Uterus (tissue), 4 donors: Measurements from ENCODE around the gene TRIM40. TPM values are rescaled to one million over a fixed set of nuclear protein-coding genes. Genes with fewer than 3 reads are reported as not detected.
A peak's percentile ranks its signal among the peaks of the same experiment; 100 is the strongest.

ENCODE experiments used
- DNase-seq, 2 donors: peaks; one replicate each; pipeline ENCODE4 v3.0.0-alpha.2; 2019 to 2020
- H3K27ac ChIP-seq, 2 donors: fragments of 200-600 bp; sonication (generic); 1 replicate in 1 of 2; 2 replicates in 1 of 2; pipeline ENCODE4 v1.5.1; 2016 to 2018
- H3K27me3 ChIP-seq, 2 donors: fragments of 200-600 bp; sonication (generic); one replicate each; pipeline ENCODE4 v1.5.1; 2018 to 2019; ENCODE audit warnings: control low read depth in 1 of 2
- H3K36me3 ChIP-seq, 2 donors: fragments of 200-600 bp; sonication (generic); one replicate each; pipeline ENCODE4 v1.5.1; 2019; ENCODE audit warnings: control low read depth in 1 of 2
- H3K4me1 ChIP-seq, 2 donors: fragments of 200-600 bp; sonication (generic); one replicate each; pipeline ENCODE4 v1.5.1; 2018 to 2019; ENCODE audit warnings: control low read depth in 1 of 2
- H3K4me3 ChIP-seq, 2 donors: fragments of 200-600 bp; sonication (generic); 1 replicate in 1 of 2; 2 replicates in 1 of 2; pipeline ENCODE4 v1.5.1; 2018 to 2019; ENCODE audit warnings: mild to moderate bottlenecking in 1 of 2
- H3K9me3 ChIP-seq, 2 donors: fragments of 200-600 bp; sonication (generic); one replicate each; pipeline ENCODE4 v1.5.1; 2019; ENCODE audit warnings: control low read depth in 1 of 2
- POLR2A ChIP-seq, 2 donors: fragments of 450-650 bp; IDR thresholded peaks; one replicate each; pipeline ENCODE4 v1.6.1; 2016; ENCODE audit warnings: antibody characterized with exemption in 2 of 2, mild to moderate bottlenecking in 1 of 2, moderate library complexity in 1 of 2
- intact Hi-C: fragments of 100-400 bp; cut with DNase I; formaldehyde crosslinking; loops from one replicate; pipeline ENCODE4 v1.15.1; 2023; ENCODE audit warnings: low total_unique reads
- total RNA-seq, 4 donors: library from RNA; depleted of rRNA in 3 of 4; stranded (reverse); fragments of >200 nt in 3 of 4; gene quantifications; one replicate each; pipeline versions ENCODE4 v1.1.0 to v1.2.4, GENCODE V29; 2014 to 2023
- TF ChIP-seq, protein P1 (sequence below), 4 experiments: fragments of 200-600 bp in 2 of 4; fragments of 450-650 bp in 2 of 4; sonication (generic) in 2 of 4; IDR thresholded peaks; one replicate each; pipeline ENCODE4 v1.5.1; 2016 to 2019; ENCODE audit warnings: antibody characterized with exemption in 4 of 4, mild to moderate bottlenecking in 2 of 4, moderate library complexity in 1 of 4
- donor health status: DM: yes; HTN: yes; CAD: no.

TRIM40 gene
- total RNA-seq, 4 donors from 2014 or later, result not detected

DNA sequence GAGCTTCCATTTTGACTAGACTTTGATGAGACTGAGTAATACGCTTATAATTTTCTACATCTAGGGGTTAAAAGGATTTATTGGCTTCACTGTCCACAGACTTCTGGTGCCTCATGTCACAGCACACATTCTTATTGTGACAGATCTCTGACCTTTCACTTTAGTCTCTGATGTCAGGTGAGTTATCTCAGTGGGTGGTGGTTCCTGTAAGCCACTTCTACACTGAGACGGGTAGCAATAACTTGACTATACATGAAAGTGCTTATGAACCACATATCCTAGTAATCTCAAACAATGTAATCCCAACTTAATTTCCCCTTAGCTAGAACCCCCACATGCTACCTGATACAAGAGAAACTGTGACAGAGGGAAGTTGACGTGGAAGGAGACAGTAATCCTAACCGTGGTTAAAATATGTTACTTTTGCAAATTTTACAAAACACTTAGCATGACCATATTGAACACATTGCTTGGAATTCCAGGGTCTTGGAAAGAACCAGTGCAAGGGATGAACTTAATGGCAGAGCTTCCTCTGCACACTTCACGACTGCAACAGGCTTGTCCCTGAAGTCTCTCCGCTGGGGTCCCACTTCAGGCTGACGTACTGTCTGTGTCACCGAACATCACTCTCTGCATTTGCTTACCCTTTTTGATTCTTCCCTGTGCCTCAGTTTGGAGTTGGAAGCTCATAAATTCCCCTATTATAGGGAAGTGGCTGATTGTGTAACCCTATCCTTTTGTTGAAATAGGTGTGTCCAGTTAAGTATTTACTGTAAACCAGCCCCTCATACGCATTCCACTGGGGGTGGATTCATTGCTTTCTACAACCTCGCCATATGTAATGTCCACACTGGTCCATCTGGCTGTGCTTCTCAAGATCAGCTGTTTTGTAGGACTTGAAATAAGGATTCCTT lies 6.4 kb upstream of the TRIM40 start:
- no peaks in the 10 kb centered on the region for H3K36me3 ChIP-seq
- H3K27ac ChIP-seq, result no peak overlapping the region
- H3K4me1 ChIP-seq, result no peaks in the 10 kb centered on the region
- TF ChIP-seq, protein P1, sequence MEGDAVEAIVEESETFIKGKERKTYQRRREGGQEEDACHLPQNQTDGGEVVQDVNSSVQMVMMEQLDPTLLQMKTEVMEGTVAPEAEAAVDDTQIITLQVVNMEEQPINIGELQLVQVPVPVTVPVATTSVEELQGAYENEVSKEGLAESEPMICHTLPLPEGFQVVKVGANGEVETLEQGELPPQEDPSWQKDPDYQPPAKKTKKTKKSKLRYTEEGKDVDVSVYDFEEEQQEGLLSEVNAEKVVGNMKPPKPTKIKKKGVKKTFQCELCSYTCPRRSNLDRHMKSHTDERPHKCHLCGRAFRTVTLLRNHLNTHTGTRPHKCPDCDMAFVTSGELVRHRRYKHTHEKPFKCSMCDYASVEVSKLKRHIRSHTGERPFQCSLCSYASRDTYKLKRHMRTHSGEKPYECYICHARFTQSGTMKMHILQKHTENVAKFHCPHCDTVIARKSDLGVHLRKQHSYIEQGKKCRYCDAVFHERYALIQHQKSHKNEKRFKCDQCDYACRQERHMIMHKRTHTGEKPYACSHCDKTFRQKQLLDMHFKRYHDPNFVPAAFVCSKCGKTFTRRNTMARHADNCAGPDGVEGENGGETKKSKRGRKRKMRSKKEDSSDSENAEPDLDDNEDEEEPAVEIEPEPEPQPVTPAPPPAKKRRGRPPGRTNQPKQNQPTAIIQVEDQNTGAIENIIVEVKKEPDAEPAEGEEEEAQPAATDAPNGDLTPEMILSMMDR (IDR thresholded peaks at IDR 0.05), result no peak
- no peak for TF ChIP-seq POLR2A (IDR thresholded peaks at IDR 0.05)
- intact Hi-C loops, result no loop called here
- H3K4me3 ChIP-seq, result no peak overlapping the region
- no peaks in the 10 kb centered on the region for H3K9me3 ChIP-seq
- no peak for DNase-seq
- H3K27me3 ChIP-seq, result peaks cover 5 to 29% of the 10 kb centered on the region in 2 donors

DNA sequence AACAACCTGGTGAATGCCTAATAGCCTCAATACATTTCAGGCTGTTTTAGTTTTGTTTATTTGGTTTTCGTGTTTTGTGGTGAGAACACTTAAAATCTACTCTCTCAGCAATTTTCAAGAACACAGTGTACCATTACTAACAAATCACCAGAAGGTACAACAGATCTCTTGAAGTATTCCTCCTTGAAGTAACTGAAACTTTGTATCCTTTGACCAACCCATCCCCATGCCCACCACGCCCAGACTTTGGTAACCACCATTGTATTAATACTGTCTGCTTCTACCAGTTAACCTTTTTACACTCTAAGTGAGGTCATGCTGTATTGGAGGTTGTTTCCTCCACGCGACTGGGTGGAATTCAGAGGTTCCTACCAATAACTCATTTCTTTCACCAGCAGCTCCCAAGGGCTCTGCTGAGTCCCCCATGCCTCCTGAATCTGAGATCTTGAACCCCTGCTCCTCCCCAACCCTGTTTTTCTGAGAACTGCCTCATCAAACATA lies 5.7 kb upstream of the TRIM40 start:
- Histone ChIP-seq H3K9me3 (no peaks in the 10 kb centered on the region), H3K4me3 (no peak overlapping the region), H3K27ac (no peak overlapping the region), H3K27me3 (peaks cover 5 to 29% of the 10 kb centered on the region in 2 donors), H3K4me1 (no peaks in the 10 kb centered on the region), H3K36me3 (no peaks in the 10 kb centered on the region)
- TF ChIP-seq, protein P1 (IDR thresholded peaks at IDR 0.05), result no peak
- no peak for TF ChIP-seq POLR2A (IDR thresholded peaks at IDR 0.05)
- no peak for DNase-seq
- intact Hi-C loops, result no loop called here

DNA sequence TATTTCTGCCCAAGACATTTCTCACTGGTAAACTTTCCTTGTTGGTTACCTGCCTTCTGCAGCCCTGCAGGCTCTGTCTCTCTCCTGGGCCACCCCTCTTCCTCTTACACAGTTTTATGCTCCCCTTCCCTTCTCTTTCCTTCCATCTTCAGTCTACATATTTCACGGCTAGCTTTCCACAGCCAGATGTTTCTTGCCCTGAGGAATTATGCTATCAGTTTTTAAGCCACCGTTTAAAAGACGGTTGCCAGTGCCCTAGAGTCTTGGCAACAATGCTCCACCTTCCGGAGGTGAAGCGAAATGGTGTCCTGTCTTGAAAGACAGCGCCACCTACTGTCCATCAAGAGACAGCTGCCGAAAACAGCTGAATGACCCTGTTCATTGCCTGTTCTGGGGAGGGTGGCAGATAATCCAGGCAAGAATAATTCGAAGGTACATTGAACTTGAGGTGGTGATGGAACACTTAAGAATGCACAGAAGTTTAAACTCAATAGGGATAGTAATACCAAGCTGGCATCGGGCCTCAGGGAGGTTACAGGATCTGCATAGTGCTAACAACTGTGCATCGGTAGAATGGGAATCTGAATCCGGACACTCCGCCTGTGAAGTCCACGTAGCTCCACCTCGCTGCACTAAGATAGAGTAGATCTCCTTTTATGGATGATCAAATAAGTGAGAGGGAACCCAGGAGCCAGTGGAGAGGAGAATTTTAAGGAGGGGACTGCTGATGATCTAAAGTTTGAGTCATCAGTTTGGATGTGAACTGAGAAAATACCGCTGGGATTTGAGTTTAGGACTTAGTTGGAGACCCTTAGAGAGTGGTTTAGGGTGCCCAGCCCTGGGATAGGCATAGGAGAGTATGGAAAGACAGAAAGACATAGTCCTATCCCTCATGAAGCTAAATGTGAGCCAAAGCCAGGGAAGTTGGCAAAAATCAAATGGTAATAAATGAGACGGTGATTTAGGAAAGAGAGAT lies 4.8 kb upstream of the TRIM40 start:
- TF ChIP-seq, protein P1 (IDR thresholded peaks at IDR 0.05), result peak; percentile 89 to 95 (median 92)
- TF ChIP-seq POLR2A (IDR thresholded peaks at IDR 0.05), result no peak
- H3K27me3 ChIP-seq, result peaks cover 5 to 29% of the 10 kb centered on the region in 2 donors
- intact Hi-C loops, result no loop called here
- H3K36me3 ChIP-seq, result no peaks in the 10 kb centered on the region
- H3K4me3 ChIP-seq, result no peak overlapping the region
- H3K4me1 ChIP-seq, result no peaks in the 10 kb centered on the region
- H3K27ac ChIP-seq, result no peak overlapping the region
- no peaks in the 10 kb centered on the region for H3K9me3 ChIP-seq
- peak; percentile 54 to 72 for DNase-seq

DNA sequence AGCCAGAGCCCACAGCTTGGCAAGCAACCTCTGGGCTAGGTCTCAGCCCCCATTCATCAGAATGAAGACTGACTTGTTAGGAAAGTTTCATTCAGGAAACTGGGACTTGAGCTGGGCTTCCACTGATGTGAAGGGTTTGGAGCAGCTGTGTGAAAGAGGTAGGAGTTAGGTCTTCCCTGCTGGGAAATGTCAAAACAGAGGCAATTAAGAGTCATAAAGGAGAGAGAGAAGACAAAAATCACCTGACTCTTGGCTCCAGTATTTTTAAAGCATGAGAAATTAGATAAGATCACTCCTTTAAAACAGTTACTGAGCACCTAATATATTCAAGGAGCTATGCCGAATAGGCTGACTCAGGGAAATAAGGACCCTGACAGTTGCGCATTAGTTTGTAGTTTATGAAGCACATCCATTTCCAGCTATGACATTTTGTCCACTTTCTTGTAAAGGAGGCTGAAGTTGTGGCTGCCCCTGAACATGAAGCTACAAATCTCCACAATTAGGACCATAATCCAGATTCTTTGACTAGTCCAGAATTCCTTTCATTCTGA lies 3.9 kb upstream of the TRIM40 start:
- Histone ChIP-seq H3K4me3 (no peak overlapping the region), H3K27me3 (peaks cover 5 to 29% of the 10 kb centered on the region in 2 donors), H3K4me1 (no peaks in the 10 kb centered on the region), H3K9me3 (no peaks in the 10 kb centered on the region), H3K27ac (no peak overlapping the region), H3K36me3 (no peaks in the 10 kb centered on the region)
- DNase-seq, result no peak
- intact Hi-C loops, result no loop called here
- no peak for TF ChIP-seq POLR2A (IDR thresholded peaks at IDR 0.05)
- TF ChIP-seq, protein P1 (IDR thresholded peaks at IDR 0.05), result no peak
